Measurements from ENCODE around the gene HCRT.
"Not testable (repeated sequence)": the region's sequence is repeated elsewhere in the genome, so short reads cannot be mapped to it uniquely, and the experiment has no call there.

HCRT gene

GRCh38 chr17:42224651-42225050, 39.4 kb upstream of the HCRT start:
- no peak overlapping the region for H3K4me3 ChIP-seq (ENCODE audit: control insufficient read depth, low read depth, low read length)
- no peak for TF ChIP-seq CTCF (IDR thresholded peaks at IDR 0.05; ENCODE audit: control insufficient read depth, insufficient read depth, low read depth, low read length, missing control alignments)
- no peak for DNase-seq (ENCODE audit: low read depth)

GRCh38 chr17:42221886-42222745, 36.9 kb upstream of the HCRT start:
- peak; percentile 78 for TF ChIP-seq CTCF (IDR thresholded peaks at IDR 0.05; ENCODE audit: control insufficient read depth, insufficient read depth, low read depth, low read length, missing control alignments)
- H3K4me3 ChIP-seq (ENCODE audit: control insufficient read depth, low read depth, low read length): no peak overlapping the region
- no peak for DNase-seq (ENCODE audit: low read depth)

- H3K4me3 ChIP-seq (ENCODE audit: control insufficient read depth, low read depth, low read length); DNase-seq (ENCODE audit: low read depth): not testable (repeated sequence)
Measured at GRCh38 chr17:42219280-42219679, 34.0 kb upstream of the HCRT start.

- no peak overlapping the region for H3K4me3 ChIP-seq (ENCODE audit: control insufficient read depth, low read depth, low read length)
- no peak for DNase-seq (ENCODE audit: low read depth)
- TF ChIP-seq CTCF (IDR thresholded peaks at IDR 0.05; ENCODE audit: control insufficient read depth, insufficient read depth, low read depth, low read length, missing control alignments): no peak
Measured at GRCh38 chr17:42214156-42214555, 28.9 kb upstream of the HCRT start.

- TF ChIP-seq CTCF (IDR thresholded peaks at IDR 0.05; ENCODE audit: control insufficient read depth, insufficient read depth, low read depth, low read length, missing control alignments): no peak
- DNase-seq (ENCODE audit: low read depth): no peak
- H3K4me3 ChIP-seq (ENCODE audit: control insufficient read depth, low read depth, low read length): no peak overlapping the region
Measured at GRCh38 chr17:42212382-42212781, 27.1 kb upstream of the HCRT start.

- DNase-seq (ENCODE audit: low read depth); H3K4me3 ChIP-seq (ENCODE audit: control insufficient read depth, low read depth, low read length): not testable (repeated sequence)
Measured at GRCh38 chr17:42211921-42212341, 26.7 kb upstream of the HCRT start.

- H3K4me3 ChIP-seq (ENCODE audit: control insufficient read depth, low read depth, low read length): no peak overlapping the region
- no peak for DNase-seq (ENCODE audit: low read depth)
- TF ChIP-seq CTCF (IDR thresholded peaks at IDR 0.05; ENCODE audit: control insufficient read depth, insufficient read depth, low read depth, low read length, missing control alignments): no peak
Measured at GRCh38 chr17:42210046-42210445, 24.8 kb upstream of the HCRT start.

GRCh38 chr17:42206153-42206612, 20.9 kb upstream of the HCRT start:
- DNase-seq (ENCODE audit: low read depth); H3K4me3 ChIP-seq (ENCODE audit: control insufficient read depth, low read depth, low read length): not testable (repeated sequence)
